Measurements from ENCODE around the gene BRF1. TPM values are rescaled to one million over a fixed set of nuclear protein-coding genes. Genes with fewer than 3 reads are reported as not detected.

The BRF1 gene
- total RNA-seq, 1 donor from 2014 or later: 51.1 TPM

- H3K36me3 Mint-ChIP-seq (ENCODE audit: low read depth): peaks cover 10% of the 10 kb centered on the region
- no peaks in the 10 kb centered on the region for H3K9me3 Mint-ChIP-seq
- TF ChIP-seq, protein P1, sequence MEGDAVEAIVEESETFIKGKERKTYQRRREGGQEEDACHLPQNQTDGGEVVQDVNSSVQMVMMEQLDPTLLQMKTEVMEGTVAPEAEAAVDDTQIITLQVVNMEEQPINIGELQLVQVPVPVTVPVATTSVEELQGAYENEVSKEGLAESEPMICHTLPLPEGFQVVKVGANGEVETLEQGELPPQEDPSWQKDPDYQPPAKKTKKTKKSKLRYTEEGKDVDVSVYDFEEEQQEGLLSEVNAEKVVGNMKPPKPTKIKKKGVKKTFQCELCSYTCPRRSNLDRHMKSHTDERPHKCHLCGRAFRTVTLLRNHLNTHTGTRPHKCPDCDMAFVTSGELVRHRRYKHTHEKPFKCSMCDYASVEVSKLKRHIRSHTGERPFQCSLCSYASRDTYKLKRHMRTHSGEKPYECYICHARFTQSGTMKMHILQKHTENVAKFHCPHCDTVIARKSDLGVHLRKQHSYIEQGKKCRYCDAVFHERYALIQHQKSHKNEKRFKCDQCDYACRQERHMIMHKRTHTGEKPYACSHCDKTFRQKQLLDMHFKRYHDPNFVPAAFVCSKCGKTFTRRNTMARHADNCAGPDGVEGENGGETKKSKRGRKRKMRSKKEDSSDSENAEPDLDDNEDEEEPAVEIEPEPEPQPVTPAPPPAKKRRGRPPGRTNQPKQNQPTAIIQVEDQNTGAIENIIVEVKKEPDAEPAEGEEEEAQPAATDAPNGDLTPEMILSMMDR (conservative IDR thresholded peaks at IDR 0.05): no peak
- H3K4me1 Mint-ChIP-seq: peaks cover 25% of the 10 kb centered on the region
- DNase-seq (ENCODE audit: low read depth, low spot score): no peak
- peak overlapping the region; percentile 85 for H3K4me3 Mint-ChIP-seq
- peak overlapping the region; percentile 62 for H3K27ac Mint-ChIP-seq (ENCODE audit: unreplicated experiment)
- no peaks in the 10 kb centered on the region for H3K27me3 Mint-ChIP-seq (ENCODE audit: low read depth)
Observed at GRCh38 chr14:105247715-105248367, 53.0 kb downstream of the BRF1 start.

DNA sequence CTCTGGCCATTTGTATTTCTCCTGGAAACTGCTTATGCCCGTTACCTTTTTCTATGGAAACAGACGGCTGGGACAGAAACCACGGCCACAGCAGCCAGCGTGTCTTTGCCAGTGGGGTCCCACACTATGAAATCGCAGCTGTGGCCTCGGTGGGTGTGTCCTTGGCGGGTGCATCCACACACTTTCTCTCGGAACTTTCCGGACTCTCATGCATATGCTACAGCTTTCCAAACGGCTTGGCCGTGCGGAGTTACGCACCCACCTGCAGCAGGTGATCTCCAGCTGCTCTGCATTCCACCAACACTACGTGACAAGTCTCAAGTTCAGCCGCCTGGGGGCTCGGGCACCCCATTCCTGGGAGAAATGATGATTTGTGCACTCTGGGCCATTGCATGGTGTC is 53.8 kb downstream of the BRF1 start:
- no peaks in the 10 kb centered on the region for H3K27me3 Mint-ChIP-seq (ENCODE audit: low read depth)
- H3K27ac Mint-ChIP-seq (ENCODE audit: unreplicated experiment): no peak overlapping the region
- H3K4me3 Mint-ChIP-seq: peak overlapping the region; percentile 85
- peaks cover 25% of the 10 kb centered on the region for H3K4me1 Mint-ChIP-seq
- no peak for DNase-seq (ENCODE audit: low read depth, low spot score)
- TF ChIP-seq, protein P1 (conservative IDR thresholded peaks at IDR 0.05): no peak
- H3K9me3 Mint-ChIP-seq: no peaks in the 10 kb centered on the region
- H3K36me3 Mint-ChIP-seq (ENCODE audit: low read depth): peaks cover 10% of the 10 kb centered on the region

- Mint-ChIP-seq H3K4me1 (peaks cover 15% of the 10 kb centered on the region), H3K4me3 (peak overlapping the region; percentile 15), H3K27ac (ENCODE audit: unreplicated experiment) (no peak overlapping the region), H3K36me3 (ENCODE audit: low read depth) (peaks cover 8% of the 10 kb centered on the region), H3K9me3 (no peaks in the 10 kb centered on the region), H3K27me3 (ENCODE audit: low read depth) (no peaks in the 10 kb centered on the region)
- DNase-seq (ENCODE audit: low read depth, low spot score): no peak
- TF ChIP-seq, protein P1 (conservative IDR thresholded peaks at IDR 0.05): no peak
Observed at GRCh38 chr14:105244334-105244733, 56.5 kb downstream of the BRF1 start.

GRCh38 chr14:105241641-105242040 is 59.2 kb downstream of the BRF1 start:
- TF ChIP-seq, protein P1 (conservative IDR thresholded peaks at IDR 0.05): no peak
- peaks cover 8% of the 10 kb centered on the region for H3K4me1 Mint-ChIP-seq
- H3K4me3 Mint-ChIP-seq: no peak overlapping the region

GRCh38 chr14:105240811-105241576 is 59.8 kb downstream of the BRF1 start:
- Mint-ChIP-seq H3K36me3 (ENCODE audit: low read depth) (peaks cover 4% of the 10 kb centered on the region), H3K4me1 (peaks cover 7% of the 10 kb centered on the region), H3K4me3 (no peak overlapping the region), H3K27ac (ENCODE audit: unreplicated experiment) (no peak overlapping the region), H3K27me3 (ENCODE audit: low read depth) (no peaks in the 10 kb centered on the region), H3K9me3 (no peaks in the 10 kb centered on the region)
- DNase-seq (ENCODE audit: low read depth, low spot score): no peak
- TF ChIP-seq, protein P1 (conservative IDR thresholded peaks at IDR 0.05): no peak

More at GRCh38 chr14:105241641-105242040, 59.2 kb downstream of the BRF1 start:
- DNase-seq (ENCODE audit: low read depth, low spot score): no peak
- no peak overlapping the region for H3K27ac Mint-ChIP-seq (ENCODE audit: unreplicated experiment)
- H3K27me3 Mint-ChIP-seq (ENCODE audit: low read depth): no peaks in the 10 kb centered on the region
- H3K9me3 Mint-ChIP-seq: no peaks in the 10 kb centered on the region
- peaks cover 4% of the 10 kb centered on the region for H3K36me3 Mint-ChIP-seq (ENCODE audit: low read depth)
